HG03575 (cell line): Measurements from ENCODE around the gene CMTM3.
"Not testable (repeated sequence)": the region's sequence is repeated elsewhere in the genome, so short reads cannot be mapped to it uniquely, and the experiment has no call there.

Experiments
- ATAC-seq: cut with Tn5 transposase; IDR thresholded peaks from one replicate; pipeline ENCODE4 v1.9.1; 2021; ENCODE audit not compliant: unreplicated experiment, insufficient number of reproducible peaks, low FRiP score; ENCODE audit errors: extremely low read depth

CMTM3 gene

DNA sequence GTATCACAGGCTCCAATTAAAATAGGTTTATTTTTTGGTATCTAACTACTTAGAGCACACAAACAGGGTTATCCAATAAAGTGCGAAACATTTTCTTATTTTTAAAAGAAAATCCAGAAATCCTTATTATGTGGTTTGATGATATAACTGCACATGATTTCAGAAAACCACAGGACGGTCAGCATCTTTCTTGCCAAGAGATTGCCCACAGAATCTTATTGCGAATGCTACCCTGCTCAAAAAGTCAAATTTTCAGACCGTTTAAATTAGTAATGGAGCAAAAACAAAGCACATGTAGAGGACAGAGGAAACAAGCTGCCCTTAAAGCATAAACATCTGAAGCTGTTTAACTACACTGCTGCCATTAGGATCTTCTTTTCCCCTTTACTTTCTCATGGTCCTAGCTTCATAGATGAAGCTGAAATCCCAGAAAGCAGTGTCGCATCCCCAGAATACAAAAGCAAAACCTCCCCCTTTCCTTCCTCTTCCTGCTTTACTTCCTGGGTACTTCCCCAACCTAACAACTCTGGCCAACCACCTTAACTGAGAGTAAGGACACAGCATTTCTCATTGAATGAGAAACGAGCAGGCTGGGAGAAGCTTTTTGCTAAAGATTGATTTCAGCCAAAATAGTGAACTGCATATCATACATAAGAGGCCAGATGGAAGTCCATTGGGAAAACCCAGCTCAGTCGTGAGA is 48.3 kb downstream of the CMTM3 start:
- ATAC-seq = no peak

DNA sequence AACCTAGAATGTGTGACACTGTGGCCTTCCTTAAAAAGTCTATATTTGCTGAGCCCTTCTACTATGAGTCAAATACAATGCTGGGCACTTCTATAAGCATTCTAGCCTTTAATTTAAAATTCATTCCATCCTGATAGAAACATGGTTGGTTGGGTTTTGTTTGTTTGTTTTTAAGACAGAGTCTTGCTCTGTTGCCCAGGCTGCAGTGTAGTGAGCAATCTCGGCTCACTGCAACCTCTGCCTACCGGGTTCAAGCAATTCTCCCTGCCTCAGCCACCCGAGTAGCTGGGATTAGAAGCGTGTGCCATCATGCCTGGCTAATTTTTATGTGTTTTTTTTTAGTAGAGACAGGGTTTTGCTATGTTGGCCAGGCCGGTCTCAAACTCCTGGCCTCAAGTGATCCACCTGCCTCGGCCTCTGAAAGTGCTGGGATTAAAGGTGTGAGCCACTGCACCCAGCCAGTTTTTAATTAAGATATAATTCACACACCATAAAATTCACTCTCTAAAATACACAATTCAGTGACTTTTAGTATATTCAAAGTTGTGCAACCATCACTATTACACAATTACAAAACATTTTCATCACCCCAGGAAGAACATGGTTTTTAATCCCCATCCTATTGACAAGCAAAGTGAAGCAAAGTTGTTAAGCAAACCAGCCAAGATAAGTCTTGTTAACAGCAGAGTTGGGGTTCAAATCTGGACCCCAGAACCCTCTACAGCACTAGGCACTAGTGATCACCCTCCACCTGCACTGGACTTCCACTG is 49.3 kb downstream of the CMTM3 start:
- no peak for ATAC-seq

DNA sequence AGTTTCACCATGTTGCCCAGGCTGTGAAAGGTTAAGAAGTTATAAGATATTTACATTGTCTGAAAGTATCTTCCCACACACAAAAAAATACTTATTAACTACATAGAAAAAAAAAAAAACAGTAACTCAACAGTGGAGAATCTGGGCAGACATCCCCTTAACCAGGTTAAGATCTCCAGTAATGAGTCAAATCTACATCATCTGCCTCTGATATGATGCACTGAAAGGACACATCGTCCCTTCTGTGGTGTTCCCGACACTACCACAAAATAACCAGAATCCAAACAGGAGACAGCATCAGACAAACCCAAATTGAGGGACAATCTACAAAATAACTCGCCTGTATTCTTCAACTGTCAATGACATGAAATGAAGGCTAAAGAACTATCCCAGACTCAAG is 52.0 kb downstream of the CMTM3 start:
- ATAC-seq = no peak

DNA sequence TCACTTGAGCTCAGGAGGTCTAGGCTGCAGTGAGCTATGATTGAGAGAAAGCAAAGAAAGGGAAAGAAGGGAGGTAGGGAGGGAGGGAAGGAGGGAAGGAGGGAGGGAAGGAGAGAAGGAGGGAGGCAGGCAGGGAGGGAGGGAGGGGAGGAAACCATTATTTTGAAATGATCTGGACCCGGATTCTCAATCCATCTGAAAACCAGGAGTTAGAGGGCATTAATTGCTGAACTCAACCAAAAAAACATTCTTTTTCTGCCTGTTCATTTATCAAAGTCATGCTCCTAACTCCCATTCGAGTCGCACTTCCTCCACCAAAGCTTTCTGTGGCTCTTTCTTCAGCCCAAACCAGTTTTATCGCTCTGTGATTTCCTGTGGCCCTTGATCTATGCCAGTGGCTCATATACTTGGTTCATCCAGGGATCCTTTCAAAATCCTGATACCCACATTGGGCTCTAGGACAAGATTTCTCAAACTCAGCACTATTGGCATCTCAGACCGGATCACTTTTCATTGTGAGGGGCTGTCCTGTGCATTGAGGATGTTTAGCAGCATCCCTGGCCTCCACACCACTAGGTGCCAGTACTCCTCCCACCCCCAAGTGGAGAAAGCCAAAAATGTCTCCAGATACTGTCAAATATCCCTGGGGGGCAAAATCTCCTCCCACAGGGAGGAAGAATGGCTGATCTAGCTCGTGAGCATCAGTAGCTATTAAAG is 53.8 kb downstream of the CMTM3 start:
- no peak for ATAC-seq

DNA sequence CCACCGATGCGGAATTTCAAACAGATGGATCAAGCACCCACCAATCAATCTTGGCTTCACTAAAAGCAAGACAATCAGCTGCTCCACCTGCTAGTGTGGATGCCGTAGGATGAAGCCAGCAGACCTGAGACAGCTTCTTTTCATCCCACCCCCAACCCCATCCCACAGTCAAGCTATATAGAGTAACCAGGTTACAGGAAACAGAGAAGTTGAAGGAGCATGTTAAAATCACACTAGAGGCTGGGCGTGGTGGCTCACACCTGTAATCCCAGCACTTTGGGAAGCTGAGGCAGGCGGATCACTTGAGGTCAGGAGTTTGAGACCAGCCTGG is 54.3 kb downstream of the CMTM3 start:
- ATAC-seq = no peak

DNA sequence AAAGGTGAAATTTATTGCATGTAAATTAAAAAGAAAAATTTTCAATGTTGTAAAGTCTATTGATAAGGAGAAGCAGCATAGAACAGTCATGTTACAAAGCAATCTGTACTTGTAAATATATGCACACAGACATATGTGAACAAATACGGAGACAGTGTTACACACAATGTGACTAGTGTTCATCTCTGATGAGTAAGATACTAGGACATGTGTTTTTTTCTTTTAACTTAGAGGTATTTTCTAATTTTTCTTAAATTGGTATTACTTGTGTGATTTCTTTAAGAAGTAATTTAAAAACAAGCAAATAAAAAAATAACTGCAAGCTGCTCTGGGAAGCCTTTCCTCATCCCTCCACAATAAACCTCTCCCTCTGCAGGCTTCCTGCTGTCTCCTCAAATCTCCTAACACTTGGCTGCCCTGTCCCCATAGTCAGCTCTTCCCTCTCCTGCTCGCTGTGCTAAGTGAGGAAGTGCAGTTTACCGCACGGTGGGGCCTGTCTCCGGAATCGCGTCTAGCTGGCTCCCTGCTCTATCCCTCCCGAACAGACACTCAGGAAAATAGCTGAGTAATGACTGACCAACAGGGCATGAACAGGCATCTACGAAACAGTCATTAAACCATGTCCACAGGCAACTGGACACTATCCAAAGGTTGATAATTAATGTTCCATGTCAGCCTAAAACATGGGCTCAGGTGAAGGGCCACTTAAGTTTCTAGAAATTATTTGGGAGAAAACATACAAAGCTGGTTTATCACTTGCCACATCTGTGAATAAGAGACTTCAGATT is 56.1 kb downstream of the CMTM3 start:
- ATAC-seq = no peak

DNA sequence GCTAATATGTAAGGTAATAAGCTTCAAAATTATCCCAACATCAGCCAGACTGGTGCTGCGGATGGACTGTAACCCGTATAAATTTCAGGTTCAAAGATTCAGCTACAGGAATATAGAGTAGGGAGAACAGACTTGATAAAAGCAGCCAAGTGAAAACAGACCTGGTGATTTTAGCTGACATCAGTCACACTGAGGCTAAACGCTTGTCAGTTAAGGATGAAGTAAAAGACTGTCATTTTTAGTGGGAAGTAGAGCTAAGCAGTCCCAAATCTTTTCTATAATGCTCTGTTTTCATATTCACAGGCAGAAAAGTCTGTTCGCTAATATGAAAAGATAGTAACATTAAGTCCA is 56.7 kb downstream of the CMTM3 start:
- no peak for ATAC-seq

DNA sequence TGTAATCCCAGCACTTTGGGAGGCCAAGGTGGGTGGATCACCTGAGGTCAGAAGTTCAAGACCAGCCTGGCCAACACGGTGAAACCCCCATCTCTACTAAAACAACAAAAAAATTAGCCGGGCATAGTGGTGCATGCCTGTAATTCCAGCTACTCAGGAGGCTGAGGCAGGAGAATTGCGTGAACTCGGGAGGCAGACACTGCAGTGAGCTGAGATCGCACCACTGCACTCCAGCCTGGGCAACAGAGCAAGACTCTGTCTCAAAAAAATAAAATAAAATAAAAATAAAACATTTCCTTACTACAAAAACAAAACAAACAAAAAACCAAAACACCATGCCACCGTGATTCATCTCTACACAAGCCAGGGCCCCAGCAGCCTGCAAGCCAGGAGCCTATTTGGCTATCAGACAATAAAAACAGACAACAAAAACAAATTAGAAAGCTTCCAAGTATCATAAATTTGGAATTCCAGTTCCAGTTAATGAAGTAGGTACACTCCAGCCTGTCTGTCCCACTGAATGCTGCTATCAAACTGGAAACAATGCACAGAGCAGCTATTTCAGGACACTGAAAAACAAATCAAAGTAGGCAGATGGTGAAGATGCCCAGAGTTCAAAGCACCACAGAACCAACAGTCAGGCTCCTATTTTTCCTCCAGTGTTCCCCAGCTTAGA is 57.3 kb downstream of the CMTM3 start:
- ATAC-seq = not testable (repeated sequence)

DNA sequence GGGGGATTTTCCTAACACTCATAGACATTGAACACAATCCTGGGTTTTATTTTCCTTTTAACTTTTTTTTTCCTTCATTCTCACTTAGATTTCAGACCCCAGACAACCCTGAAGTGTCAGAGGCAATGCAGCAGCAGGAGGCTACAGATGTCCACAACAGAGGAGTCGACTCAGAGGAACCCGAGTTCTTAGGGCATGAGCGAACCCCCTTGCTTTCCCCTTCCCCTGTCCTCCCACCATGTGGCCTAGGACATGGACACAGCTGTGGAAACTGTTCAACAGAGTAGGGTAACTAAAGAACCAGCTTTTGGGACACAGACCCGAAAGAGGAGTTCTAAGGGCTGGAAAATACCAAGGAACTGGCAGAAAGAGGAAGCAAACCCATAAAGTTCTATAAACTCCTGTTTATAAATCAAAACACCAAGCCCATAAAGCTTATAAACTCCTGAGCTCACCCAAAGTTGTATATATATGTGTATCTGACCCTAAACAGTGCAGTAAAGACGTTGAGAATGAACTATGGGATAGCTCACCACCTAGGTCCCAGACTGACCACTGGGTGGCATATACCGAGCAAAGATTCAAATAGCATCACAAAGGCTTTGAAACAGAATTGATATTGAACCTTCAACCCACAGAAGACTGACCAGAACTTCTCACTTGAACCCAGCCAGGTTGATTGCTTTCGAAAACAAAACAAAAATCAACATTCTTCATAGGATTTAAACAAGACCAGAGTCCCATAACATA is 58.1 kb downstream of the CMTM3 start:
- ATAC-seq = no peak
